ENCODE data around the gene SNX9. TPM values are rescaled to one million over a fixed set of nuclear protein-coding genes. Genes with fewer than 3 reads are reported as not detected.

SNX9 gene
- total RNA-seq, 1 experiment from 2014 or later, result 16.6 TPM

DNA sequence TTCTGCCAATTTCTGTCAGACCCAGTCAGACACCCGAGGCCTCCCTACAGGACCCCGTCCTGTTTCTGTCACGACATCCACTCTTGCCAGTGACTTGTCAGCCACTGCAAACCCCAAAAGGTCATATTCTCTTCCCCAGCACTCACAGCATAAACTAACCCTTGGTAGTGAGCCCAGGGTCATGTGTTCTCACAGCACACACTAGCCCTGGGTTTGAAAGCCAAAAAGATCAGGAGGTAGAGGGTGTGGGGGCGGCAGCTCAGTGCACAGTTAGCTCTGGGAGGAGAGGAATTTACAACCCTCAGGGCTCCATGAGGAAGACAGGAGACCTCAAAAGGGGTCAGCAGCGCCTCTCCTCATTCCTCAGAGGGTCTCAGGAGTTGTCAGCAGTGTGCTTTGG, 9.9 kb upstream of the SNX9 start:
- intact Hi-C loops (cut with micrococcal nuclease; ENCODE audit: unreplicated experiment), result no loop called here
- Mint-ChIP-seq H3K27me3 (ENCODE audit: unreplicated experiment) (no peaks in the 10 kb centered on the region), H3K4me1 (ENCODE audit: low read depth, unreplicated experiment) (no peaks in the 10 kb centered on the region), H3K9me3 (ENCODE audit: low read depth, unreplicated experiment) (no peaks in the 10 kb centered on the region), H3K4me3 (ENCODE audit: low read depth, unreplicated experiment) (no peak overlapping the region), H3K27ac (ENCODE audit: unreplicated experiment) (no peak overlapping the region), H3K36me3 (ENCODE audit: insufficient read depth, unreplicated experiment) (no peaks in the 10 kb centered on the region)
- TF ChIP-seq CTCF (IDR thresholded peaks at IDR 0.05; ENCODE audit: unreplicated experiment), result no peak
- CTCF ChIA-PET, result no interaction called here
- DNase-seq, result no peak
- no TSS peak for BruUV-seq (replicated peaks)

DNA sequence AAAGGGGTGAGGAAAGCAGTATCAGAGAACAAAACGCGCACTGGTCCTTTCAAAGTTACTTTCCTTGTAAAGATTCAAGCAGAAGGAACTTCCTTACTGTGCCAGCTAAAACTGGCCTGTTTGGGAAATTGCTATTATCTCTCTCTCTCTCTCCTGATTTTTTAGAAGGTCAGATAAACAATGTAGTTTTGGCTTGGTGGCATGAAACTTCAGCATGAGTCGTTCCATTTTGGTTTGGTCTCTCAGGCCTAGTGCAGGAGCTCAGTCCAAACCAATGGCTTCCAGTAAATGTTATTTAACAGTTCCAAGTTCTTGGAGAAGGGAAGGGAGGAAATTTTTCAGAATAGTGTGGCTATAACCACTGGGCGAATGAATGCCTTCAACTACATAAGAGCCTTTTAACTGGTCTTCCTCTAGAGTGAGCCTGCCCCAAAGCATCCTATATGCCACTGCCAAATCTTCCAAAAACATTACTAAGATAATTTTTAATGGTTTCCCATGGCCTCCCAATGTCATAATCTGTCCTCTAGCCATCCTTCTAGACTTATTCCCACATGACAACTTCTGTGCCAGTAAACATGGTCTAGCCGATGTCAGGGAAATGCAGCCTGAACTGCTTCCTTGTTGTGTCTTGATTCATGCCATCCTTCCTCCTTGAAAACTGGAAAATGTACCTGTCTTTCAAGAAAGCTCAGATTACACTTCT, 9.1 kb upstream of the SNX9 start:
- BruUV-seq (replicated peaks), result no TSS peak
- Mint-ChIP-seq H3K4me3 (ENCODE audit: low read depth, unreplicated experiment) (no peak overlapping the region), H3K36me3 (ENCODE audit: insufficient read depth, unreplicated experiment) (no peaks in the 10 kb centered on the region), H3K27me3 (ENCODE audit: unreplicated experiment) (no peaks in the 10 kb centered on the region), H3K4me1 (ENCODE audit: low read depth, unreplicated experiment) (no peaks in the 10 kb centered on the region), H3K9me3 (ENCODE audit: low read depth, unreplicated experiment) (no peaks in the 10 kb centered on the region), H3K27ac (ENCODE audit: unreplicated experiment) (no peak overlapping the region)
- CTCF ChIA-PET, result no interaction called here
- intact Hi-C loops (cut with micrococcal nuclease; ENCODE audit: unreplicated experiment), result no loop called here
- TF ChIP-seq CTCF (IDR thresholded peaks at IDR 0.05; ENCODE audit: unreplicated experiment), result no peak
- no peak for DNase-seq

GRCh38 chr6:157814883-157815282, 8.2 kb upstream of the SNX9 start:
- intact Hi-C loops (cut with micrococcal nuclease; ENCODE audit: unreplicated experiment), result no loop called here
- H3K4me3 Mint-ChIP-seq (ENCODE audit: low read depth, unreplicated experiment), result no peak overlapping the region
- H3K27ac Mint-ChIP-seq (ENCODE audit: unreplicated experiment), result no peak overlapping the region
- no peaks in the 10 kb centered on the region for H3K4me1 Mint-ChIP-seq (ENCODE audit: low read depth, unreplicated experiment)
- DNase-seq, result no peak
- H3K9me3 Mint-ChIP-seq (ENCODE audit: low read depth, unreplicated experiment), result no peaks in the 10 kb centered on the region
- CTCF ChIA-PET, result no interaction called here
- no TSS peak for BruUV-seq (replicated peaks)
- no peaks in the 10 kb centered on the region for H3K27me3 Mint-ChIP-seq (ENCODE audit: unreplicated experiment)
- no peaks in the 10 kb centered on the region for H3K36me3 Mint-ChIP-seq (ENCODE audit: insufficient read depth, unreplicated experiment)
- no peak for TF ChIP-seq CTCF (IDR thresholded peaks at IDR 0.05; ENCODE audit: unreplicated experiment)

DNA sequence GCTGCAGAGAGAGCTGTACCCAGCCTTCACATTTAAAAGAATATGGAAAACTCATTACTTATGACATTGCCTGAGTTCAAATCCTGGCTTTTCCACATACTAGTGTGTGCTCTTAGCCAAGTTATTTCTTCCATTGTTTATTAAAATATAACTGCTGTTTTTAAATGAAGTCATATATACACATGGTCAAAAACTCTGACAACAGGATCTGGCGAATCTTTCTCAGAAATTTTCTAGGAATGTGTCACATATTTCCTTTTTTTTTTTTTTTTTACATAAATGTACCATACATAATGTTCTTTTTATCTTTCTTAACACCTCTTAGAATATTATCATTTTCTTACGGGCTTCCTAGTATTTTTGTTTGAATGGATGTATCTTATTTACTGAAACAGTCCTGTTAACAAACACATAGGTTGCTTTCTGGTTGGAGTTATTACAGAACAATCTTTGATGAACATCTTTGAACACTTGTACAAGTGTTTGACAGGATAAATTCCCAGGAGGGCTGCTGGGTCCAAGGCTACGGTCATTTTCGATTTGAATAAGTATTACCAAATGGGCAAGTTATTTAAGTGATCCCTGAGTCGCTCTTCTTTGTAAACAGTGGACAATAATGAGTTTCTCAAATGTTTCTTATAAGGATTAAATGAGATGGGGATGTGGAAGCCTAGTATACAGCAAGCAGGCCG, 1.6 kb upstream of the SNX9 start:
- DNase-seq, result no peak
- H3K27ac Mint-ChIP-seq (ENCODE audit: unreplicated experiment), result peak overlapping the region; percentile 79
- intact Hi-C loops (cut with micrococcal nuclease; ENCODE audit: unreplicated experiment), result loop anchor here (5.0 kb wide), 1 partner anchor 59 kb away; no protein-coding TSS in a partner anchor

More for the DNA sequence above, 1.6 kb upstream of the SNX9 start:
- H3K36me3 Mint-ChIP-seq (ENCODE audit: insufficient read depth, unreplicated experiment), result peaks cover 30% of the 10 kb centered on the region
- no peaks in the 10 kb centered on the region for H3K4me1 Mint-ChIP-seq (ENCODE audit: low read depth, unreplicated experiment)
- no TSS peak for BruUV-seq (replicated peaks)
- H3K27me3 Mint-ChIP-seq (ENCODE audit: unreplicated experiment), result no peaks in the 10 kb centered on the region
- H3K9me3 Mint-ChIP-seq (ENCODE audit: low read depth, unreplicated experiment), result no peaks in the 10 kb centered on the region
- H3K4me3 Mint-ChIP-seq (ENCODE audit: low read depth, unreplicated experiment), result no peak overlapping the region
- TF ChIP-seq CTCF (IDR thresholded peaks at IDR 0.05; ENCODE audit: unreplicated experiment), result no peak
- CTCF ChIA-PET, result no interaction called here
